ENCODE results near the gene LDB2. TPM values are rescaled to one million over a fixed set of nuclear protein-coding genes. Genes with fewer than 3 reads are reported as not detected.

Gene LDB2
- total and polyA plus RNA-seq, 8 donors, result 4.0 to 11.6 (median 5.9) TPM

- no peak for DNase-seq
- no peak for FAIRE-seq
- ATAC-seq, result no peak
- no peak overlapping the region for H3K27ac ChIP-seq
- H3K4me1 ChIP-seq, result no peaks in the 10 kb centered on the region
- H3K36me3 ChIP-seq, result no peaks in the 10 kb centered on the region
- TF ChIP-seq CTCF (IDR thresholded peaks at IDR 0.05), result no peak
- H3K9me3 ChIP-seq, result no peaks in the 10 kb centered on the region
- no peaks in the 10 kb centered on the region for H3K27me3 ChIP-seq
- intact Hi-C loops (cut with DNase I), result no loop called here
- whole genome bisulfite sequencing, 2 donors, result 83 to 89% methylated on average over 2 of the region's 2 CpGs
- H3K4me3 ChIP-seq, result no peak overlapping the region
These were observed 393.2 kb downstream of the LDB2 start for GRCh38 chr4:16505267-16505666.

GRCh38 chr4:16503421-16504100, 394.9 kb downstream of the LDB2 start:
- ATAC-seq (no peak), FAIRE-seq (no peak), DNase-seq (no peak)
- Histone ChIP-seq H3K4me1 (no peaks in the 10 kb centered on the region), H3K4me3 (no peak overlapping the region), H3K36me3 (no peaks in the 10 kb centered on the region), H3K27ac (no peak overlapping the region), H3K27me3 (no peaks in the 10 kb centered on the region), H3K9me3 (no peaks in the 10 kb centered on the region)
- WGBS, 2 donors, result 88 to 94% methylated on average over 4 of the region's 4 CpGs
- no peak for TF ChIP-seq CTCF (IDR thresholded peaks at IDR 0.05)
- intact Hi-C loops (cut with DNase I), result no loop called here

- no peaks in the 10 kb centered on the region for H3K4me1 ChIP-seq
- H3K36me3 ChIP-seq, result no peaks in the 10 kb centered on the region
- H3K27ac ChIP-seq, result no peak overlapping the region
- FAIRE-seq, result no peak
- no peak for ATAC-seq
- intact Hi-C loops (cut with DNase I), result no loop called here
- no peak overlapping the region for H3K4me3 ChIP-seq
- no peak for TF ChIP-seq CTCF (IDR thresholded peaks at IDR 0.05)
- no peak for DNase-seq
- no peaks in the 10 kb centered on the region for H3K9me3 ChIP-seq
- H3K27me3 ChIP-seq, result no peaks in the 10 kb centered on the region
These were observed 399.5 kb downstream of the LDB2 start for GRCh38 chr4:16498978-16499377.

- no peaks in the 10 kb centered on the region for H3K27me3 ChIP-seq
- no peaks in the 10 kb centered on the region for H3K36me3 ChIP-seq
- 81 to 83% methylated on average over 3 of the region's 3 CpGs for WGBS, 2 donors
- intact Hi-C loops (cut with DNase I), result no loop called here
- DNase-seq (no peak), ATAC-seq (no peak), FAIRE-seq (no peak)
- no peak for TF ChIP-seq CTCF (IDR thresholded peaks at IDR 0.05)
- no peak overlapping the region for H3K4me3 ChIP-seq
- no peaks in the 10 kb centered on the region for H3K9me3 ChIP-seq
- no peaks in the 10 kb centered on the region for H3K4me1 ChIP-seq
- H3K27ac ChIP-seq, result no peak overlapping the region
These were observed 401.9 kb downstream of the LDB2 start for GRCh38 chr4:16496501-16496900.

- Histone ChIP-seq H3K27ac (no peak overlapping the region), H3K36me3 (no peaks in the 10 kb centered on the region), H3K4me3 (no peak overlapping the region), H3K4me1 (no peaks in the 10 kb centered on the region), H3K27me3 (no peaks in the 10 kb centered on the region), H3K9me3 (no peaks in the 10 kb centered on the region)
- 89 to 93% methylated on average over 4 of the region's 4 CpGs for WGBS, 2 donors
- no peak for ATAC-seq
- DNase-seq, result no peak
- no peak for TF ChIP-seq CTCF (IDR thresholded peaks at IDR 0.05)
- FAIRE-seq, result no peak
- intact Hi-C loops (cut with DNase I), result no loop called here
These were observed 405.6 kb downstream of the LDB2 start for GRCh38 chr4:16492872-16493271.

All from pancreas (tissue), 10 donors.